ENCODE measurements around the gene IRF2BP2.
"Not testable (repeated sequence)": the region's sequence is repeated elsewhere in the genome, so short reads cannot be mapped to it uniquely, and the experiment has no call there.

Gene IRF2BP2

DNA sequence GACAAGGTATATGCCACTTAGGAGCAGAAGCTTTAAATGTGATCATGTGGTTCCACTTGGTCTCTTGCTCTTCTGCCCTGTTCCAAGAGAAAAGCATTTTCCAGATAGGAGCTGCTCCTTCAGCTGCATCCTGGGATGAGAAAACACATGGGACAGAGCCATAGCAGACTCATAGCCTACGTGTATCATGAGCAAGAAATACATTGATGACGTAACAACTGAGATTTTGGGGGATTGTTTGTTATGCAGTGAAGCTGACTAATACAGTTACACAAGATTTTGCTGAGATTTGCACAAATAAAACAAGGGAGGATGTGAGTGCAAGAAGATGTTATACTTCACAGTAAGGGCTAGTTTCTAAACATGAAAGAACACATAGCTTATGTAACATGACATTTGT is 36.0 kb upstream of the IRF2BP2 start:
- FAIRE-seq = no peak
- DNase-seq (ENCODE audit: insufficient read length) = no peak
- no peak for TF ChIP-seq POLR2A (IDR thresholded peaks at IDR 0.05; ENCODE audit: low read depth, low read length)
- TF ChIP-seq TAF1 (IDR thresholded peaks at IDR 0.05; ENCODE audit: borderline replicate concordance, low read depth, low read length) = no peak
- no peak for TF ChIP-seq POLR2AphosphoS5 (IDR thresholded peaks at IDR 0.05; ENCODE audit: low read depth, low read length)

DNA sequence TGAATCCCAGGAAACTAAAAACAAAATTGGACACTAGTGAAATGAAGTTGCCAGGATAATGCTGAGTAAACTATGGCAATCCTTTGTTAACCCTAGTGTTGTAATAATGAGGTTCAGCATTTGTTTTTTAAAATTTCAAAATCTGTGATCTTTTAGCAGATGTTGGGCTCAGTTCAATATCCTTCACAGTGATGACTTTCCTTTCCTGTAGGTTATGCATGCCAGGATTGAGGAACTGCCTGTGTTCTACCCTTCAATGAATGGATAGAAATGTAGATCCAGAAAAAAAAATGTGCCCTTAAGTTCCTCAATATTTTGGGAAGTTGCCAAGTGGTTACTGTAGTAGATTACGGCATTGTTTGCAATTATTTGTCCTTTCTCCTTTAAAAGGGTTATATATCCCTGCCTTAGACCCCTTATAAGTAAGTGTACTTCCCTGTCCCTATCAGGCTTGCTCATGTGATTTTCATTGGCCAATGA is 35.5 kb upstream of the IRF2BP2 start:
- DNase-seq (ENCODE audit: insufficient read length) = no peak
- no peak for TF ChIP-seq POLR2AphosphoS5 (IDR thresholded peaks at IDR 0.05; ENCODE audit: low read depth, low read length)
- TF ChIP-seq TAF1 (IDR thresholded peaks at IDR 0.05; ENCODE audit: borderline replicate concordance, low read depth, low read length) = no peak
- TF ChIP-seq POLR2A (IDR thresholded peaks at IDR 0.05; ENCODE audit: low read depth, low read length) = no peak
- FAIRE-seq = no peak

DNA sequence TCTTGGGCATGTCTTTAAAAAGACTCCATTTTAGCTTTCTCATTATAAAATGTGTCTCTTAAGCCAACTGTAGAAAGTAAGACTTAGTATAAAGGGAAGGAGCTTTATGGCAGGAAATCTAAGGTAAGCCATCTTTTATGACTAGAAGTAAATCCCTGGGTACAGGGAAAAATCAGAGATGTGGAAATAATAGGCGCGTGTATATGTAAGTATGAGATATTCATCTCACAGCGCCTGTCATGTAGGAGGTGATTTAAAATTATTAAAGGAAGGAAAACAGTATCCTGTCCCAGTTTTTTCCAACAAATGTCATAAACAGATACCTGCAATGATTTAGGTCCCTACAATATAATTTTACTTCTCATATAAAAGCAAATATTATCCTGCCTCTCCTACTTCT is 35.0 kb upstream of the IRF2BP2 start:
- FAIRE-seq = no peak
- DNase-seq (ENCODE audit: insufficient read length) = no peak
- no peak for TF ChIP-seq POLR2AphosphoS5 (IDR thresholded peaks at IDR 0.05; ENCODE audit: low read depth, low read length)
- TF ChIP-seq TAF1 (IDR thresholded peaks at IDR 0.05; ENCODE audit: borderline replicate concordance, low read depth, low read length) = no peak
- TF ChIP-seq POLR2A (IDR thresholded peaks at IDR 0.05; ENCODE audit: low read depth, low read length) = no peak

DNA sequence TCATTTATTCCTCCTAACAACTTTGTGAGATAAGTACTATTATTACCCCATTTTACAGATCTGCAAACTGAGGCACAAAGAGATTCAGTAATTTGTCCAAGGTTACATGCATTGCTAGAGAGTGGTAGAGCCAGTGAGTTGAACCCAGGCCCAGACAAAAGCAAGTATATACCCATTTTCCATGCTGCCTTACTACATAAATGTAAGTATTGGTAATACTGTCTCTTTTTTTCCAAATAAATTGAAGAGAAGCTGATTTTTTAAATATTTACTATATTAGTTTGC is 33.8 kb upstream of the IRF2BP2 start:
- DNase-seq (ENCODE audit: insufficient read length) (no peak), FAIRE-seq (no peak)
- no peak for TF ChIP-seq POLR2AphosphoS5 (IDR thresholded peaks at IDR 0.05; ENCODE audit: low read depth, low read length)
- TF ChIP-seq TAF1 (IDR thresholded peaks at IDR 0.05; ENCODE audit: borderline replicate concordance, low read depth, low read length) = no peak
- TF ChIP-seq POLR2A (IDR thresholded peaks at IDR 0.05; ENCODE audit: low read depth, low read length) = no peak

DNA sequence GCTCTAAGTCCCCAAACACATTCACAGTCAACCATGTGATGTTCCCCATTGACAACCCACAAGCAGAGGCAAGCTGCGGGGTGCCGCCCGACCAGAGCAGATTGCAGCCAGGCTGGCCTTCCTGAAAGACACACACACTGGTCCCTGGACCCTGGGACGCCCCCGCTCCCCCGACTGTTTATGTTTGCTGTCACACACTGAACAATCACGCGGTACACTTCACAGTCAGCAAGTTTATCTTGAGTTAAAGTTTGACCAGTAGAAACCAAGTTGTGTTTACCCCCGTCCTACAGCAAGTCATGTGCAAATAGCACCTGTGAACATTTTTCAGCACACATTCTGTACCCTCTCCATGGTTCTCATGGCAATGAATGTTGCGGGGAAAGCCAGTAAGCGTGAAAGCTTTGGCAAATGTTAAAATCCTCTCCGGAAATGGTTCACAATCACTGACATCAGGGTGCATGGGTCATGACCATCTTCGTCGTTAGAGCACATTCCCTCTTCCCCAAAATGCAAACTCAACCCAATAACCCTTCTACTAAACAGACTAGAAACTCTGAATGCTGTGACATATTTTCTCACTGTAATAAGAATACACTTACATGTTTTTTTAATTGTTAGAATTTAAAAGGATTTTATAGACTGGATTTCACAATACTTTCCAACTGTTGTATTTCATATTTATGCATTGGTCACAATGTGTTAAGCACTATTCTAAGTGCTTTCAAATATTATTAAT is 33.3 kb upstream of the IRF2BP2 start:
- DNase-seq (ENCODE audit: insufficient read length) = no peak
- no peak for TF ChIP-seq POLR2A (IDR thresholded peaks at IDR 0.05; ENCODE audit: low read depth, low read length)
- no peak for TF ChIP-seq POLR2AphosphoS5 (IDR thresholded peaks at IDR 0.05; ENCODE audit: low read depth, low read length)
- TF ChIP-seq TAF1 (IDR thresholded peaks at IDR 0.05; ENCODE audit: borderline replicate concordance, low read depth, low read length) = no peak
- FAIRE-seq = peak; percentile 21

DNA sequence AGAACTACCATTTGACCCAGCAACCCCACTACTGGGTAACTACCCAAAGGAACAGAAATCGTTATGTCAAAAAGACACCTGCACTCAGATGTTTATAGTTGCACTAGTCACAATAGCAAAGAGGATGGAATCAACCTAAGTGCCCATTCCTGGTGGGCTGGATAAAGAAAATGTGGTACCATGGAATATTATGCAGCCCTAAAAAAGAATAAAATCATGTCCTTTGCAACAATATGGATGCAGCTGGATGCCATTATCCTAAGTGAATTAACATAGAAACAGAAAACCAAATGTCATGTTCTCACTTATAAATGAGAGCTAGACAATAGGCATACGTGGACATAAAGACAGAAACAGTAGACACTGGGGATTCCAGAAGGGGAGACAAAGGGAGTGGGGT is 32.5 kb upstream of the IRF2BP2 start:
- FAIRE-seq = no peak
- TF ChIP-seq POLR2A (IDR thresholded peaks at IDR 0.05; ENCODE audit: low read depth, low read length) (no peak), TAF1 (IDR thresholded peaks at IDR 0.05; ENCODE audit: borderline replicate concordance, low read depth, low read length) (no peak), POLR2AphosphoS5 (IDR thresholded peaks at IDR 0.05; ENCODE audit: low read depth, low read length) (no peak)

DNA sequence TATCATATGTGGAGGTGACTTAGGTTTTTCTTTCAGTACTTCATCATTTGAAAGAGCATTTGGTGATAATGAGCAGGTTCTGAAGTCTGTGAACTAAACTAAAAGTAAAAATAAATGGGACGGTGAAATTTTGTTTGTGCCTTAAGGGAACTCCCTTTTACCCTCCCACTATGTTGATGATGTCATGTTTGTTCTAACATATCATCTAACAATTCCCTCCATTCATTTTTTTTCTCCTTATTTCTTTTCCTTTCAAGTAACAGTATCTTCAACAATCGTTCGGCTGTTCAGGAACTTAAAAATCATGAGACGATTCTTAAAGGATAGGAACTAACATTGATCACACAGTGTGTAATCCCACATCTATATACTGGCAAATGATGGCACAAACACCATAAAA is 30.0 kb upstream of the IRF2BP2 start:
- DNase-seq (ENCODE audit: insufficient read length) (no peak), FAIRE-seq (no peak)
- TF ChIP-seq POLR2AphosphoS5 (IDR thresholded peaks at IDR 0.05; ENCODE audit: low read depth, low read length) (no peak), TAF1 (IDR thresholded peaks at IDR 0.05; ENCODE audit: borderline replicate concordance, low read depth, low read length) (no peak), POLR2A (IDR thresholded peaks at IDR 0.05; ENCODE audit: low read depth, low read length) (no peak)

More for the DNA sequence above, 32.5 kb upstream of the IRF2BP2 start:
- DNase-seq (ENCODE audit: insufficient read length) = no peak

DNA sequence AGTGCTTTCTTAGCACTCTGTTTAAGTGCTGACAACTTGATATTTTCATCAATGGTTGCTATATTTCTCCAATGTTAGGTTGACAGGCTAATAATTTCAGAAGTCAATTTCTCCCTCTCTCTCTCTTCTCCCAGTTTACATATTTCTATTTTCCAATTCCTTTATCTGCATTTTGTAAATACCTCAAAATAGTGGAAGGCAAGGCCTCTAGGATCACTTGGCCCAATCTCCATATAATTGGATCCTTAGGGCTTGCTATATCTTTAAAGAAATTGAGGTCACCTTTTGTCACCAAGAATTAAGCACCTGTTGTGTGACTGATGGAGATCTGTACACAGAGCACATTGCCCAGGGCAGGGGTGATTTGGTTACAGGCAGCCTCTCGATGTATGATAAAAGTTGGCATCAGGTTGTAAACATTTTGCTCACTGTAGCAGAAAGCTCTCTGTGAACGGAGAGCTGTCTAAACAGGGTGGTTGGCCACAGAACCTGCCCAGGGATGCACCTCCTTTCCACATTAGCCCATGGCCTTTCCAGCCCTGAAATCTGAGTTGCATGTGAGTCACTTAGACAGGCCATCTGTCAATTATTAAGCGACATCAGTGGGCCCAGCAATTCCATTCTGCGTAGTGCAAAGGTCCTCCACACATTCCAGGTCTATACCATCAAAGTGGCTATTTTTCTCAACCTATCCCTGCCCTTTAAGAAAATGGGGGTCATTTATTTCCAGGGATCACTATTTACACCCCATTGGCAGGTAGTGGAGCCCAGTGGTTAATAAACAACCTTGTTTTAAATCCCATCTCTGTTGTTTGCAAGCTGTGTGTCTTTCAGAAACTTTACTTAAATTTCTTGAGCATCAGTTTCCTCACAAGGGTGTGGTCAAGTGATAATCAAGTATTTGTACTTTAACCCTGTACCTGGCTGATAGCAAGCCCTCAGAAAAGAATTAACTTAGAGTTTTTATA is 29.1 kb upstream of the IRF2BP2 start:
- TF ChIP-seq TAF1 (IDR thresholded peaks at IDR 0.05; ENCODE audit: borderline replicate concordance, low read depth, low read length) (no peak), POLR2A (IDR thresholded peaks at IDR 0.05; ENCODE audit: low read depth, low read length) (no peak), POLR2AphosphoS5 (IDR thresholded peaks at IDR 0.05; ENCODE audit: low read depth, low read length) (no peak)
- FAIRE-seq = no peak
- no peak for DNase-seq (ENCODE audit: insufficient read length)

DNA sequence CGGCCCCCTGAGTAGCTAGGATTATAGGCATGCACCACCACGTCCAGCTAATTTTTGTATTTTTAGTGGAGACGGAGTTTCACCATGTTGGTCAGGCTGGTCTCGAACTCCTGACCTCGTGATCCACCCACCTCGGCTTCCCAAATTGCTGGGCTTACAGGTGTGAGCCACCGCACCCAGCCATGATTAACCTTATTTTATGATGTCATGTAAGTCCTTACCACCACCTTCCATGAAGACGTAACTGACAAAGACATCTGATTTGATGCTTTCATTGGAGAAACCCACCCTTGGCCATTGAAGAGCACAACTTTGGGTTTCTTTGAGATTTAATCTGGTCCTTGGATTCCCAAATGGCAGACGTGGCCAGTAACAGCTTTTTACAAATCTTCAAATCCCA is 24.9 kb upstream of the IRF2BP2 start:
- FAIRE-seq; DNase-seq (ENCODE audit: insufficient read length): not testable (repeated sequence)

DNA sequence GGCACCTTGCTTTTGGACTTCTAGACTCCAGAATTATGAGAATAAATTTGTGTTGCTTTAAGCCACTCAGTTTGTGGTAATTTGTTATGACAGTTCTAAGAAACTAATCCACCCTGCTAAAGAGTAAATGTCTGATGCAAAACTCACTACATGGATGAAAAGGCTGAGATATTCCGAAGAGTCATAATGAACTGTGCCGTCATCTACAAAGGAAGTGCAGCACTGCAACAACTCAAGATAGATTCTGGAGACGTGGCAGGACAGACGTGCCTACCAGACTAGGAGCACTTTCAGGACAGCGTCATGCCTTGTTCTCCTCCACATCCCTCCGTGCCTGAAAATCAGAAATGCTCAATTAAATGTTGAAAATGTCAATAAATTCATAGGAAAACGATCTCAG is 24.4 kb upstream of the IRF2BP2 start:
- no peak for TF ChIP-seq TAF1 (IDR thresholded peaks at IDR 0.05; ENCODE audit: borderline replicate concordance, low read depth, low read length)
- no peak for TF ChIP-seq POLR2AphosphoS5 (IDR thresholded peaks at IDR 0.05; ENCODE audit: low read depth, low read length)
- no peak for TF ChIP-seq POLR2A (IDR thresholded peaks at IDR 0.05; ENCODE audit: low read depth, low read length)
- DNase-seq (ENCODE audit: insufficient read length) (no peak), FAIRE-seq (no peak)

DNA sequence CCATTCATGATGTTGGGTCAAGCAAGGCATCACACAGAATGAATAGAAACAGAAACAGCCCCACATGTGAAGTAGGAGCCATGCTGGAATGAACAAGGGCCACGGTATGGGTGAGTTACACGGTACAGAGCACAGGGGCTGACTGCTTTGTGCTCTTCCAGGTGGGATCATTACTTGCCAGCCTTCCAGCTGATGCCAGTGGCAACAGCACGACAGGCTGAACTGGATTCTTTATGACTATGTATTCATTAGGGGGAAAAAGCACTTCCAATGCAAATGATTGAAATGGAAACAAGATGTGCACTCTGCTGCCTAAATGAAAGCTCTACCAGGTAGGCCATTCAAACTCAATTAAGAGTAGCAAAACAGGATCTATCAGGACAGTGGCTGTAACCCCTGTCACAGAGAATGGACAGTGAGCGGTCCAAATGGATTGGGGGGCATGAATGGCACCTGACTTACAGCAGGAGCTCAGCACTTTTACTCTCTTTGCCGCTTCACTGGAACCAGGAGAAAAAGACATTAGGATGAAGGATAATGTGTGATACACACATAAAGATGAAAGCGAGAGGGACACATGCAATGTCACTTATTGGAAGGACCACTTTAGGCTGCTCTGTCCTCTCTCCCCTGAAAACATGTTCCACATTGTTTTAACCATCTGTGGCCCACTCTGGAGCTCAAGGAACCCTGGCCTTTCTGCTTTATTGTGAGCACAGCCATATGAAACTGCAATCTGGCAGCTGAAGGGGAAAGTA is 23.4 kb upstream of the IRF2BP2 start:
- TF ChIP-seq POLR2A (IDR thresholded peaks at IDR 0.05; ENCODE audit: low read depth, low read length) (no peak), TAF1 (IDR thresholded peaks at IDR 0.05; ENCODE audit: borderline replicate concordance, low read depth, low read length) (no peak), POLR2AphosphoS5 (IDR thresholded peaks at IDR 0.05; ENCODE audit: low read depth, low read length) (no peak)
- DNase-seq (ENCODE audit: insufficient read length) = no peak
- FAIRE-seq = no peak
